Caco-2 (cell line): ENCODE data around the gene NIF3L1. TPM values are rescaled to one million over a fixed set of nuclear protein-coding genes. Genes with fewer than 3 reads are reported as not detected.
"Not testable (repeated sequence)": the region's sequence is repeated elsewhere in the genome, so short reads cannot be mapped to it uniquely, and the experiment has no call there.

Source experiments
- BruUV-seq: library from RNA; stranded (reverse); fragments of 400-500 nt; replicated peaks from 2 replicates; lab custom pipeline; 2021; lab: Mats Ljungman, UMichigan
- CTCF ChIA-PET: fragments of 300-600 bp; sonication (Branson Sonifier 250); formaldehyde crosslinking; loops from one replicate; lab custom pipeline; 2022; ENCODE audit warnings: antibody characterized with exemption; lab: Charles Lee
- POLR2A ChIA-PET: fragments of 300-600 bp; sonication (Branson Sonifier 250); formaldehyde crosslinking; loops from one replicate; lab custom pipeline; 2022; ENCODE audit warnings: antibody characterized with exemption; lab: Charles Lee
- DNase-seq, 2 experiments: peaks; one replicate each; pipeline versions ENCODE4 v3.0.0 to v3.0.0-alpha.2; 2020 to 2022
- H3K27me3 ChIP-seq: replicated peaks from 2 replicates; pipeline ENCODE4 v1.6.0; 2011; ENCODE audit warnings: low read length; ENCODE audit not compliant: control insufficient read depth, insufficient read depth
- H3K36me3 ChIP-seq: 2 replicates; pipeline ENCODE4 v1.5.1; 2011; ENCODE audit warnings: low read length; ENCODE audit not compliant: control insufficient read depth, insufficient read depth
- H3K4me1 ChIP-seq: fragments of 250-450 bp; sonication (Bioruptor Pico); 2 replicates; pipeline ENCODE4 v1.5.1; 2020; ENCODE audit warnings: mild to moderate bottlenecking
- H3K4me3 ChIP-seq: 2 replicates; pipeline ENCODE4 v1.5.1; 2011; ENCODE audit warnings: low read depth, mild to moderate bottlenecking, control low read depth, low read length
- H3K9me3 ChIP-seq: fragments of 250-450 bp; sonication (Bioruptor Pico); 2 replicates; pipeline ENCODE4 v1.5.1; 2020; ENCODE audit warnings: mild to moderate bottlenecking, moderate library complexity
- H3K27ac Mint-ChIP-seq: one replicate; pipeline ENCODE4 v1.8.0; 2022; ENCODE audit warnings: mixed read lengths; ENCODE audit not compliant: unreplicated experiment
- H3K27me3 Mint-ChIP-seq: one replicate; pipeline ENCODE4 v1.8.0; 2022; ENCODE audit warnings: mixed read lengths; ENCODE audit not compliant: insufficient read depth, unreplicated experiment
- H3K36me3 Mint-ChIP-seq: one replicate; pipeline ENCODE4 v1.8.0; 2022; ENCODE audit warnings: mild to moderate bottlenecking, mixed read lengths; ENCODE audit not compliant: insufficient read depth, unreplicated experiment
- H3K4me1 Mint-ChIP-seq: one replicate; pipeline ENCODE4 v1.8.0; 2022; ENCODE audit warnings: low read depth, mixed read lengths; ENCODE audit not compliant: unreplicated experiment
- H3K4me3 Mint-ChIP-seq: one replicate; pipeline ENCODE4 v1.8.0; 2022; ENCODE audit warnings: mild to moderate bottlenecking, moderate library complexity, mixed read lengths; ENCODE audit not compliant: unreplicated experiment
- H3K9me3 Mint-ChIP-seq: one replicate; pipeline ENCODE4 v1.8.0; 2022; ENCODE audit warnings: mixed read lengths; ENCODE audit not compliant: unreplicated experiment
- CTCF ChIP-seq, 2 experiments: fragments of 200-600 bp in 1 of 2; IDR thresholded peaks; 1 replicate in 1 of 2; 2 replicates in 1 of 2; pipeline versions ENCODE4 v1.5.1 to v1.8.0; 2011 to 2022; ENCODE audit warnings: antibody characterized with exemption in 1 of 2, control low read depth in 1 of 2, inconsistent platforms in 1 of 2, low read depth in 1 of 2, low read length in 1 of 2, mild to moderate bottlenecking in 1 of 2, moderate library complexity in 1 of 2; ENCODE audit not compliant: insufficient read depth in 1 of 2, severe bottlenecking in 1 of 2, unreplicated experiment in 1 of 2
- intact Hi-C: fragments of 100-400 bp; cut with micrococcal nuclease; formaldehyde crosslinking; loops from one replicate; pipeline ENCODE4 v1.10.0; 2022; ENCODE audit not compliant: unreplicated experiment
- total RNA-seq: library from RNA; stranded (reverse); gene quantifications from 2 replicates; pipeline ENCODE4 v1.2.3, GENCODE V29; 2022

NIF3L1 gene
- total RNA-seq, 1 experiment from 2014 or later, result 49.7 TPM

GRCh38 chr2:200878289-200878880 is 10.8 kb upstream of the NIF3L1 start:
- ChIA-PET POLR2A (no interaction called here), CTCF (no interaction called here)
- no peaks in the 10 kb centered on the region for H3K36me3 ChIP-seq
- no TSS peak for BruUV-seq
- no peaks in the 10 kb centered on the region for H3K27me3 ChIP-seq
- TF ChIP-seq CTCF (IDR thresholded peaks at IDR 0.05; ENCODE audit: insufficient read depth in 1 of 2, low read depth in 1 of 2, low read length in 1 of 2, severe bottlenecking in 1 of 2, unreplicated experiment in 1 of 2), result no peak
- H3K9me3 ChIP-seq, result no peaks in the 10 kb centered on the region
- intact Hi-C loops, result no loop called here
- Mint-ChIP-seq H3K4me3 (no peak overlapping the region), H3K36me3 (peaks cover 30% of the 10 kb centered on the region), H3K27ac (no peak overlapping the region), H3K4me1 (no peaks in the 10 kb centered on the region), H3K9me3 (no peaks in the 10 kb centered on the region), H3K27me3 (no peaks in the 10 kb centered on the region)
- peaks cover 5% of the 10 kb centered on the region for H3K4me1 ChIP-seq
- H3K4me3 ChIP-seq, result no peak overlapping the region
- DNase-seq, result no peak

- DNase-seq, intact Hi-C loops, H3K36me3 ChIP-seq, H3K4me1 ChIP-seq, H3K9me3 ChIP-seq, H3K4me3 ChIP-seq, H3K27ac Mint-ChIP-seq, H3K27me3 ChIP-seq, H3K4me1 Mint-ChIP-seq, H3K9me3 Mint-ChIP-seq, BruUV-seq, H3K27me3 Mint-ChIP-seq, H3K4me3 Mint-ChIP-seq: not testable (repeated sequence)
- CTCF ChIA-PET, result interaction anchor here (0.8 kb wide), 1 partner anchor 10 kb away, joined by 3 read pairs; no protein-coding TSS in a partner anchor
- peaks cover 18% of the 10 kb centered on the region for H3K36me3 Mint-ChIP-seq
- POLR2A ChIA-PET, result interaction anchor here (0.5 kb wide), 1 partner anchor 27 kb away, joined by 3 read pairs; no protein-coding TSS in a partner anchor
These were observed 7.4 kb upstream of the NIF3L1 start for GRCh38 chr2:200881715-200882249.

- Mint-ChIP-seq H3K4me1 (peaks cover 6% of the 10 kb centered on the region), H3K4me3 (no peak overlapping the region), H3K9me3 (no peaks in the 10 kb centered on the region), H3K36me3 (peaks cover 48% of the 10 kb centered on the region), H3K27ac (no peak overlapping the region), H3K27me3 (no peaks in the 10 kb centered on the region)
- Histone ChIP-seq H3K36me3 (peaks cover 1% of the 10 kb centered on the region), H3K4me1 (no peaks in the 10 kb centered on the region), H3K9me3 (no peaks in the 10 kb centered on the region), H3K27me3 (no peaks in the 10 kb centered on the region), H3K4me3 (no peak overlapping the region)
- intact Hi-C loops, result no loop called here
- no peak for TF ChIP-seq CTCF (IDR thresholded peaks at IDR 0.05; ENCODE audit: insufficient read depth in 1 of 2, low read depth in 1 of 2, low read length in 1 of 2, severe bottlenecking in 1 of 2, unreplicated experiment in 1 of 2)
- DNase-seq, result no peak
- ChIA-PET POLR2A (no interaction called here), CTCF (no interaction called here)
- BruUV-seq, result no TSS peak
These were observed 10.3 kb downstream of the NIF3L1 start for GRCh38 chr2:200899482-200899881.
